ENCODE measurements around the gene COL6A3. TPM values are rescaled to one million over a fixed set of nuclear protein-coding genes. Genes with fewer than 3 reads are reported as not detected.

The COL6A3 gene
- total RNA-seq, 6 experiments from 2014 or later = 4.5 to 21.1 (median 8.8) TPM

DNA sequence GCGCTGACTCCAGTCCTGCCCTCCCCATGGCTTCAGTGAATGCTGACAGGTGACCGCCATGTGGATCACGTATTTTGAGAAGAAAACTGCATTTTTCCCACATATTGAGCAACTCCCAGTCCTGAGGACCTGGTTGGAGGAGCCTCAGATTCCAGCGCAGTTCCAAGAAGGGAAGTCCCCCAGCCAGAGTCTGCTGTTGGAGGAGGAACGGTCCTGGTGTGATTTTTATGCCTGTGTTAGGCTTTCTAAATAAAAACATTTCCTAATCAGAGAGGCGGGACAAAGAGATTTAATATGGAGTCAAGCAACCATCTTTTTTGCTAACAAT, 32.3 kb upstream of the COL6A3 start:
- no peak for DNase-seq
- no peaks in the 10 kb centered on the region for H3K4me1 ChIP-seq
- no peaks in the 10 kb centered on the region for H3K36me3 ChIP-seq
- no peak for TF ChIP-seq POLR2A (IDR thresholded peaks at IDR 0.05)
- TF ChIP-seq, protein P1, sequence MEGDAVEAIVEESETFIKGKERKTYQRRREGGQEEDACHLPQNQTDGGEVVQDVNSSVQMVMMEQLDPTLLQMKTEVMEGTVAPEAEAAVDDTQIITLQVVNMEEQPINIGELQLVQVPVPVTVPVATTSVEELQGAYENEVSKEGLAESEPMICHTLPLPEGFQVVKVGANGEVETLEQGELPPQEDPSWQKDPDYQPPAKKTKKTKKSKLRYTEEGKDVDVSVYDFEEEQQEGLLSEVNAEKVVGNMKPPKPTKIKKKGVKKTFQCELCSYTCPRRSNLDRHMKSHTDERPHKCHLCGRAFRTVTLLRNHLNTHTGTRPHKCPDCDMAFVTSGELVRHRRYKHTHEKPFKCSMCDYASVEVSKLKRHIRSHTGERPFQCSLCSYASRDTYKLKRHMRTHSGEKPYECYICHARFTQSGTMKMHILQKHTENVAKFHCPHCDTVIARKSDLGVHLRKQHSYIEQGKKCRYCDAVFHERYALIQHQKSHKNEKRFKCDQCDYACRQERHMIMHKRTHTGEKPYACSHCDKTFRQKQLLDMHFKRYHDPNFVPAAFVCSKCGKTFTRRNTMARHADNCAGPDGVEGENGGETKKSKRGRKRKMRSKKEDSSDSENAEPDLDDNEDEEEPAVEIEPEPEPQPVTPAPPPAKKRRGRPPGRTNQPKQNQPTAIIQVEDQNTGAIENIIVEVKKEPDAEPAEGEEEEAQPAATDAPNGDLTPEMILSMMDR (IDR thresholded peaks at IDR 0.05) = no peak
- intact Hi-C loops (cut with DNase I) = no loop called here
- H3K27ac ChIP-seq = no peak overlapping the region
- no peaks in the 10 kb centered on the region for H3K27me3 ChIP-seq
- no peaks in the 10 kb centered on the region for H3K9me3 ChIP-seq
- H3K4me3 ChIP-seq = no peak overlapping the region
- WGBS (ENCODE audit: insufficient coverage, low coverage, low lambda C conversion rate, missing lambda C conversion rate) = 70% methylated on average over 5 of the region's 6 CpGs
- ATAC-seq = no peak

DNA sequence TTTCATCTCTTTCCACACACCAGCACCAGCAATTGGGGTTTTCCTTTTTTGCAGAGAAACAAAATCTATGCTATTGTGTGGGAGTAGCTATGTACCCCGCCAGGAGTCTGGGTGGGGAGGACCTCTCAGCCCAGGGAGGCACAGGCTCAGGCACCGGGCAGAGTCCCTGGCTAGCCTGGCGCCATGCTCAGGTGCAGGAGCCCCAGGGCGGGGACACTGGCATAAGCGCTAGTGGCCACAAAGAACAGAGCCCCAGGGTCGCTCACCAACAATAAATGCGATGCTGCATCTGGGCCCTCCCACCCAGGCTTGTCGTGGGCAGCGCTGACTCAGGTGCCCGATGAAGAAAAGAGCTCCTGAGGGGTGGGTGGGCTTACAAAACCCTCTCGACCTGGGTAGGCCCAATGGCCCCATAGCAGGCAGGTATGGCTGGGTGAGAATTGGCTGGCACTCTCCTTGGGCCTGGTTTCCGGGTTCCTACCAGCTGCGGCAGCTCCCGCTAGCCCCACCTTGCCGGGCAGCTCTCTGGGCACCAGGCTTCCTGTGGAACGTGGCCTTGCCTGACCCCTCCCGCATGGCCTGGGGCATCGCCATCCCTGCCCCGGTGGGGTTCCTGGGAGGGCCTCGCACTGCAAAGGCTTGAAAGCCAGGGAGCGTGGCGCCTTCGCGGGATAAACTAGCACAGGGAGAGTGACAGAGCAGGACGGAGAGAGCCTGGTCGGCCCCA, 31.8 kb upstream of the COL6A3 start:
- intact Hi-C loops (cut with DNase I) = no loop called here
- Histone ChIP-seq H3K36me3 (no peaks in the 10 kb centered on the region), H3K9me3 (no peaks in the 10 kb centered on the region), H3K27ac (no peak overlapping the region), H3K27me3 (no peaks in the 10 kb centered on the region), H3K4me1 (no peaks in the 10 kb centered on the region), H3K4me3 (no peak overlapping the region)
- 89% methylated on average over 13 of the region's 26 CpGs for WGBS (ENCODE audit: insufficient coverage, low coverage, low lambda C conversion rate, missing lambda C conversion rate)
- ATAC-seq (no peak), DNase-seq (no peak)
- TF ChIP-seq, protein P1 (IDR thresholded peaks at IDR 0.05) = no peak
- TF ChIP-seq POLR2A (IDR thresholded peaks at IDR 0.05) = no peak

DNA sequence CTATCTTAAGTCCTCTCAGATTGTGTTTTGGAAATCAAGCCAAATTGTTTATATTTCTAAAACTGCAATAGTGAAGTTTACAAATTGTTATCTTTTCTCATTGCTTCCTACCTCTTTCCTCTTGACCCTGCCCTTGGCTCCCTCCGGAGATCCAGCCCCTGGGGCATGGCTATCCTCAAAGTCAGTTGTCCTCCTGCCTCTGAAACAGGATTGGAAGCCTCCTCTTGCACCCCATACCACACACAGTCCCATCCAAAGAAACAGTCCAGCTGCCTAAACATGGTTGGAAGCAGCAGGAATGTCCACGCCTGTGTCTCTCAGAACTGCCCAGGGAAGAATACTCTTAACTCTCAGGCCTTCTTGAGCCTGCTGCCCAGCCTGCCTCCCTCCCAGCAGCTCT, 30.1 kb upstream of the COL6A3 start:
- Histone ChIP-seq H3K36me3 (no peaks in the 10 kb centered on the region), H3K4me3 (no peak overlapping the region), H3K27me3 (no peaks in the 10 kb centered on the region), H3K4me1 (no peaks in the 10 kb centered on the region), H3K27ac (no peak overlapping the region), H3K9me3 (no peaks in the 10 kb centered on the region)
- WGBS (ENCODE audit: insufficient coverage, low coverage, low lambda C conversion rate, missing lambda C conversion rate) = 59% methylated on average over 2 of the region's 2 CpGs
- TF ChIP-seq, protein P1 (IDR thresholded peaks at IDR 0.05) = no peak
- TF ChIP-seq POLR2A (IDR thresholded peaks at IDR 0.05) = no peak
- ATAC-seq (no peak), DNase-seq (no peak)
- intact Hi-C loops (cut with DNase I) = no loop called here

DNA sequence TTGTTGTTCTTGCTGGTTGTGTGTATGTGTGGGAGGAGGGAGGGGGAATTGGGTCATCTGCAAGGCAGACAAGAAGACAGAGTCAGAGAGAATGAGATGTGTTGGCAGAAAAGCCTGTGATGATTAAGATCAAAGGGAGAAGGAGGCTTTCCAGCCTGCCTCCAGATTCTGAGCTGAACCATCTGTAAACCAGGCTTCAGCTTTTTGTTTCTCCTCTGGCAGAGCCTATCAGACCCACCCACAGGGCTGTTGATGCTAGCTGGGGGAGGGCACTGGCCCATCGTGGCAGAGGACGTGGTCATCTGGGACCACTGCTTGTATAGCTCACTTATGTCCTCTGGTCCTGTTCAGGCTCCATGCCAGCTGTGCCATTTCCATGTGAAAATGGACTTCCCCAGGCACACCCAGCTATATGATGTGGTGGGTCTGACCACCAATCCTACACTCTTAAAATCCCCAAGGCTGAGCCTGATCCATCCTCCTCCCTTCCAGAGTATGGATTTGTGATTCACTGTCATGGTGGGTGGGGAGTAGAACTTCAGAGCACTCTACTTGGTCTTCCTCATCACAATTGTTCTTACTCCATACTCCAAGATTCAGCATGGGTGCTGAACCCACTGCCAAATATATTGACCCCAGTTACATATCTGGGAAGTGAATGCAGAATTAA, 27.8 kb upstream of the COL6A3 start:
- ATAC-seq = no peak
- no peaks in the 10 kb centered on the region for H3K27me3 ChIP-seq
- TF ChIP-seq POLR2A (IDR thresholded peaks at IDR 0.05) = no peak
- TF ChIP-seq, protein P1 (IDR thresholded peaks at IDR 0.05) = no peak
- no peak for DNase-seq
- H3K9me3 ChIP-seq = no peaks in the 10 kb centered on the region
- no peak overlapping the region for H3K27ac ChIP-seq
- no peak overlapping the region for H3K4me3 ChIP-seq
- H3K36me3 ChIP-seq = no peaks in the 10 kb centered on the region
- H3K4me1 ChIP-seq = no peaks in the 10 kb centered on the region
- intact Hi-C loops (cut with DNase I) = no loop called here
- WGBS (ENCODE audit: insufficient coverage, low coverage, low lambda C conversion rate, missing lambda C conversion rate) = 35% methylated on average over 2 of the region's 2 CpGs

All from right lobe of liver (tissue), 6 donors.